ENCODE results near the gene RASGRP3. TPM values are rescaled to one million over a fixed set of nuclear protein-coding genes. Genes with fewer than 3 reads are reported as not detected.

Gene RASGRP3
- total RNA-seq, 2 donors from 2014 or later: 0.73 to 21.0 TPM

DNA sequence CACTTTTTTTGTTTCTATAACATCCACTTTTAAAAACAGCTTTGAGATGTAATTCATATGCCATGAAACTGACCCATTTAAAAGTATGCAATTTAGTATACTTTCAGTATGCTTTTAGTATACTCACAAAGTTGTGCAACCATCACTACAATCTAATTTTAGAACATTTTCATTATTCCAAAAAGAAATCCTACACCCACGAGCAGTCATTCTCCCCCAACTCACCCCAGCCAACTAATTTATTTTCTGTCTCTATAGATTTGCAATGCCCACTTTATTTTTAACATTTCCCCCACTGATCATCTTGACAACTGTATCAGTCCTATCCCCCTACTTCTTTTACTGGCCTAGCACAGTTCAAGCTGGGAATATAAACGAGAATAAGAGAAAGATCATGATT lies 83.6 kb downstream of the RASGRP3 start:
- intact Hi-C loops (cut with DNase I): no loop called here
- Histone ChIP-seq H3K36me3 (no peaks in the 10 kb centered on the region), H3K9me3 (no peaks in the 10 kb centered on the region), H3K4me3 (no peak overlapping the region), H3K27ac (no peak overlapping the region), H3K27me3 (replicated peaks; ENCODE audit: insufficient read depth) (no peaks in the 10 kb centered on the region), H3K4me1 (replicated peaks) (no peaks in the 10 kb centered on the region)
- TF ChIP-seq, protein P1, sequence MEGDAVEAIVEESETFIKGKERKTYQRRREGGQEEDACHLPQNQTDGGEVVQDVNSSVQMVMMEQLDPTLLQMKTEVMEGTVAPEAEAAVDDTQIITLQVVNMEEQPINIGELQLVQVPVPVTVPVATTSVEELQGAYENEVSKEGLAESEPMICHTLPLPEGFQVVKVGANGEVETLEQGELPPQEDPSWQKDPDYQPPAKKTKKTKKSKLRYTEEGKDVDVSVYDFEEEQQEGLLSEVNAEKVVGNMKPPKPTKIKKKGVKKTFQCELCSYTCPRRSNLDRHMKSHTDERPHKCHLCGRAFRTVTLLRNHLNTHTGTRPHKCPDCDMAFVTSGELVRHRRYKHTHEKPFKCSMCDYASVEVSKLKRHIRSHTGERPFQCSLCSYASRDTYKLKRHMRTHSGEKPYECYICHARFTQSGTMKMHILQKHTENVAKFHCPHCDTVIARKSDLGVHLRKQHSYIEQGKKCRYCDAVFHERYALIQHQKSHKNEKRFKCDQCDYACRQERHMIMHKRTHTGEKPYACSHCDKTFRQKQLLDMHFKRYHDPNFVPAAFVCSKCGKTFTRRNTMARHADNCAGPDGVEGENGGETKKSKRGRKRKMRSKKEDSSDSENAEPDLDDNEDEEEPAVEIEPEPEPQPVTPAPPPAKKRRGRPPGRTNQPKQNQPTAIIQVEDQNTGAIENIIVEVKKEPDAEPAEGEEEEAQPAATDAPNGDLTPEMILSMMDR (IDR thresholded peaks at IDR 0.05): no peak
- no peak for TF ChIP-seq POLR2A (IDR thresholded peaks at IDR 0.05)
- TF ChIP-seq POLR2AphosphoS5 (IDR thresholded peaks at IDR 0.05): no peak
- 73% methylated on average over 2 of the region's 2 CpGs for WGBS
- DNase-seq (ENCODE audit: low spot score): no peak

DNA sequence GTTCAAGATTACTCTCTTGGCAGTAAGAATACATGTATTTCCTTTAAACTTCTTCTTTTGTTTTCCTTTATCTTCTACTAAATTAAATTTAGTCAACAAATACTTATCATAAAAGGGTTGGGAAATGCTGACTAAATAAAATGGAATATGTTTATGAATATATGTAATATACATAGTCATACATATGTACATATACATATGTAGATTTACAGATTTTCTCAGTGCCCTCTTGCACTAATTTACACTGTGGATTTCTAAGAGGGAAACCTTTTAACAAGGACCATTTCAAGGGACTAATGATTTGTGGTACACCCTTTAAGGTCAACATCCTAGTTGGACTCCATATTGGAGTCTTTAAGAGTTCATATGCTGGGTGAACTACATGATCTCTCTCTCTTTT lies 85.4 kb downstream of the RASGRP3 start:
- H3K4me3 ChIP-seq: no peak overlapping the region

DNA sequence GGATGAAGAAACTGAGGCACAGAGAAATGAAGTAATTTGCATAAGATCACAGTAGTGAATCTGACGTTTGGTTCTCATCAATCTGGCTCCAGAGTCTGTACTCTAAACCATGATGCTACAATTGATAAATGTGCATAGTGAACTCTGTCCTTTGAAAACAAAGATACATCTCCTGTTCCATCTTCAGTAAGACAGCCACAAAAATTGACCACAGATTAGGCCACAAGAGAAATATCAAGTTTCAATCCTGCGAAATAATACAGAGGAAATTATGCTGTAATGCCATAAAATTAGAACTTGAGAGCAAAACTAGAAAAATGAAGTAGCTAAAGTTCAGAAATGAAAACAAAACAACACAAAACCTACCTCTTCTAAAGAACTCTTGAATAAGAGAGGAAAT lies 94.2 kb downstream of the RASGRP3 start:
- no peak overlapping the region for H3K27ac ChIP-seq
- TF ChIP-seq, protein P1 (IDR thresholded peaks at IDR 0.05): no peak
- TF ChIP-seq POLR2A (IDR thresholded peaks at IDR 0.05): no peak
- no peak for TF ChIP-seq POLR2AphosphoS5 (IDR thresholded peaks at IDR 0.05)
- no peak overlapping the region for H3K4me3 ChIP-seq
- no peaks in the 10 kb centered on the region for H3K4me1 ChIP-seq (replicated peaks)
- 69% methylated on average over 2 of the region's 2 CpGs for WGBS
- H3K27me3 ChIP-seq (replicated peaks; ENCODE audit: insufficient read depth): no peaks in the 10 kb centered on the region
- no peaks in the 10 kb centered on the region for H3K9me3 ChIP-seq
- H3K36me3 ChIP-seq: no peaks in the 10 kb centered on the region
- intact Hi-C loops (cut with DNase I): no loop called here
- no peak for DNase-seq (ENCODE audit: low spot score)

More for the DNA sequence above, 85.4 kb downstream of the RASGRP3 start:
- Histone ChIP-seq H3K27me3 (replicated peaks; ENCODE audit: insufficient read depth) (no peaks in the 10 kb centered on the region), H3K36me3 (no peaks in the 10 kb centered on the region), H3K27ac (no peak overlapping the region), H3K9me3 (no peaks in the 10 kb centered on the region), H3K4me1 (replicated peaks) (no peaks in the 10 kb centered on the region)
- no peak for TF ChIP-seq POLR2AphosphoS5 (IDR thresholded peaks at IDR 0.05)
- TF ChIP-seq, protein P1 (IDR thresholded peaks at IDR 0.05): no peak
- no peak for TF ChIP-seq POLR2A (IDR thresholded peaks at IDR 0.05)
- DNase-seq (ENCODE audit: low spot score): no peak
- intact Hi-C loops (cut with DNase I): no loop called here

DNA sequence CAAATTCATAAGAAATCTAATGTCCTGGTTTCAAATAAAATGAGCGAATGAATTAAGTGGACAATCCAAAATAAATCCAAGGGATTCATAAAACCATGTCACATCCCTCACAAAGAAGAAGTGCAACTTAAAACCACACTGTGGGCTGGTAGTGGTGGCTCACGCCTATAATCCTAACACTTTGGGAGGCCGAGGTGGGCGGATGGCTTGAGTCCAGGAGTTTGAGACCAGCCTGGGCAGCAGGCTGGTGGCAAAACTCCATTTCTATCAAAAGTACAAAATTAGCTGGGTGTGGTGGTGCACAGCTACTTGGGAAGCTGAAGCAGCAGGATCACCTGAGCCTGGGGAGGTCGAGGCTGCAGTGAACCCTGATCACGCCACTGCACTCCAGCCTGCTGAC lies 97.2 kb downstream of the RASGRP3 start:
- no peak overlapping the region for H3K4me3 ChIP-seq
- no peak overlapping the region for H3K27ac ChIP-seq
- no peak for DNase-seq (ENCODE audit: low spot score)
- no peaks in the 10 kb centered on the region for H3K4me1 ChIP-seq (replicated peaks)
- no peaks in the 10 kb centered on the region for H3K9me3 ChIP-seq
- TF ChIP-seq, protein P1 (IDR thresholded peaks at IDR 0.05): no peak
- no peak for TF ChIP-seq POLR2AphosphoS5 (IDR thresholded peaks at IDR 0.05)
- TF ChIP-seq POLR2A (IDR thresholded peaks at IDR 0.05): no peak
- intact Hi-C loops (cut with DNase I): no loop called here
- H3K27me3 ChIP-seq (replicated peaks; ENCODE audit: insufficient read depth): no peaks in the 10 kb centered on the region
- H3K36me3 ChIP-seq: no peaks in the 10 kb centered on the region
- WGBS: 88% methylated on average over 6 of the region's 6 CpGs

DNA sequence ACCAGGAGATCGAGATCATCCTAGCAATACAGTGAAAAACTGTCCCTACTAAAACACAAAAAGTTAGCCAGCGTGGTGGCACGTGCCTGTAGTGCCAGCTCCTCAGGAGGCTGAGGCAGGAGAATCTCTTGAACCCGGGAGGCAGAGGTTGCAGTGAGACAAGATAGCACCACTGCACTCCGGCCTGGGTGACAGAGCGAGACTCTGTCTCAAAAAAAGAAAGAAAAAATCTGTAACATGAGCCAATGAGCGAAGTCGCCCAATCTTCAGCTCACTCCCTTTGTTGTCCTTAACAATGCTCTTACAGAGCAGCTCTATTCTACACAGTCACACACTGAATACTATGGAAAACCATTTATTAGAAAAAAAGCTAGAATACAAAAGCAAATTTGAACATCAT lies 100.6 kb downstream of the RASGRP3 start:
- Histone ChIP-seq H3K27me3 (replicated peaks; ENCODE audit: insufficient read depth) (no peaks in the 10 kb centered on the region), H3K4me3 (no peak overlapping the region), H3K4me1 (replicated peaks) (no peaks in the 10 kb centered on the region), H3K27ac (no peak overlapping the region), H3K9me3 (no peaks in the 10 kb centered on the region), H3K36me3 (no peaks in the 10 kb centered on the region)
- no peak for DNase-seq (ENCODE audit: low spot score)
- WGBS: 67% methylated on average over 8 of the region's 8 CpGs
- TF ChIP-seq POLR2A (IDR thresholded peaks at IDR 0.05): no peak
- intact Hi-C loops (cut with DNase I): no loop called here
